Measurements from ENCODE around the gene UGT2B28. TPM values are rescaled to one million over a fixed set of nuclear protein-coding genes. Genes with fewer than 3 reads are reported as not detected.
"Not testable (repeated sequence)": the region's sequence is repeated elsewhere in the genome, so short reads cannot be mapped to it uniquely, and the experiment has no call there.

Gene UGT2B28
- total RNA-seq, 1 donor from 2014 or later = not detected

- DNase-seq = not testable (repeated sequence)
Measured at GRCh38 chr4:69343558-69344420, 63.5 kb downstream of the UGT2B28 start.

Other genes with a start within 250 kb of the UGT2B28 start
- 0.09 and 0.34 TPM in 2 replicates for gene UGT2B7, start 184.0 kb upstream of the UGT2B28 start, total RNA-seq
- gene UGT2B11, start 65.7 kb upstream of the UGT2B28 start, total RNA-seq = not detected in 2 replicates
- not detected in 2 replicates for gene UGT2B4, start 215.4 kb downstream of the UGT2B28 start, total RNA-seq

Measured in dermis blood vessel endothelial cell (primary cell).